ENCODE measurements around the gene RBM14.

DNA sequence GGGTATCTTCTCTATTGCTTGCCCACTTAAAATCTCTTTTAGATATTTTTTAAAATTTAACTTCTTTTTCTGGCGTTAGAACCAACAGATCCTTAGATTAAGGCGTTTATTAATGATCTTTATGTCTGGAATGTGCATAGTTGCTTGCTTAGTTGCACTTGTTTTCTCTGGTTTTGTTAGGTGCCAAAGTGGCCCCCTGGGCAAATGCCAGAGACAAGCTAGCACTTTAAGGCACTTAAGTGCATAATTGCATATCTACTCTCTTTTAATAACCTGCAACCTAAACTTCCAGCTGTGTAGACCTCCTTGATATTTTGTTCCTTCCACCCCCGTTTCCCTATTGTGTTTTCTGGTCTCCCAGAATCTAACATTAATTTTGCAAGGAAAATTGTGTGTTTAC lies 25.4 kb downstream of the RBM14 start:
- TF ChIP-seq, protein P1, sequence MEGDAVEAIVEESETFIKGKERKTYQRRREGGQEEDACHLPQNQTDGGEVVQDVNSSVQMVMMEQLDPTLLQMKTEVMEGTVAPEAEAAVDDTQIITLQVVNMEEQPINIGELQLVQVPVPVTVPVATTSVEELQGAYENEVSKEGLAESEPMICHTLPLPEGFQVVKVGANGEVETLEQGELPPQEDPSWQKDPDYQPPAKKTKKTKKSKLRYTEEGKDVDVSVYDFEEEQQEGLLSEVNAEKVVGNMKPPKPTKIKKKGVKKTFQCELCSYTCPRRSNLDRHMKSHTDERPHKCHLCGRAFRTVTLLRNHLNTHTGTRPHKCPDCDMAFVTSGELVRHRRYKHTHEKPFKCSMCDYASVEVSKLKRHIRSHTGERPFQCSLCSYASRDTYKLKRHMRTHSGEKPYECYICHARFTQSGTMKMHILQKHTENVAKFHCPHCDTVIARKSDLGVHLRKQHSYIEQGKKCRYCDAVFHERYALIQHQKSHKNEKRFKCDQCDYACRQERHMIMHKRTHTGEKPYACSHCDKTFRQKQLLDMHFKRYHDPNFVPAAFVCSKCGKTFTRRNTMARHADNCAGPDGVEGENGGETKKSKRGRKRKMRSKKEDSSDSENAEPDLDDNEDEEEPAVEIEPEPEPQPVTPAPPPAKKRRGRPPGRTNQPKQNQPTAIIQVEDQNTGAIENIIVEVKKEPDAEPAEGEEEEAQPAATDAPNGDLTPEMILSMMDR (IDR thresholded peaks at IDR 0.05; ENCODE audit: insufficient read depth, low read length), result no peak
- no peak for TF ChIP-seq POLR2AphosphoS5 (IDR thresholded peaks at IDR 0.05; ENCODE audit: low read depth)
- no peak for TF ChIP-seq SPI1 (IDR thresholded peaks at IDR 0.05; ENCODE audit: borderline replicate concordance, low read depth)
- TF ChIP-seq GABPA (IDR thresholded peaks at IDR 0.05; ENCODE audit: low read depth), result no peak
